ENCODE measurements around the gene B4GALT3. TPM values are rescaled to one million over a fixed set of nuclear protein-coding genes. Genes with fewer than 3 reads are reported as not detected.

B4GALT3 gene
- total RNA-seq, 2 experiments from 2014 or later = 45.7 to 49.0 TPM

- Mint-ChIP-seq H3K27ac (no peak overlapping the region), H3K27me3 (ENCODE audit: low read depth) (no peaks in the 10 kb centered on the region), H3K36me3 (ENCODE audit: low read depth) (peaks cover 34% of the 10 kb centered on the region), H3K4me3 (no peak overlapping the region), H3K4me1 (ENCODE audit: low read depth) (peaks cover 51% of the 10 kb centered on the region), H3K9me3 (no peaks in the 10 kb centered on the region)
- DNase-seq = peak; percentile 43
- intact Hi-C loops (cut with micrococcal nuclease) = loop anchor here (1.0 to 10.0 kb wide), 9 partner anchors 12 to 297 kb away; partner anchors contain the start of genes ARHGAP30, NDUFS2, PPOX and UFC1
- CTCF ChIA-PET = interaction anchor here (0.6 to 2.4 kb wide), 7 partner anchors 9 to 295 kb away, joined by 3 to 11 read pairs (median 4); partner anchors contain the start of gene PPOX
These were observed 45.5 kb downstream of the B4GALT3 start for GRCh38 chr1:161131523-161132409.

- Mint-ChIP-seq H3K4me1 (ENCODE audit: low read depth) (peaks cover 55% of the 10 kb centered on the region), H3K36me3 (ENCODE audit: low read depth) (peaks cover 43% of the 10 kb centered on the region), H3K27ac (peak overlapping the region; percentile 44), H3K27me3 (ENCODE audit: low read depth) (no peaks in the 10 kb centered on the region), H3K9me3 (no peaks in the 10 kb centered on the region), H3K4me3 (no peak overlapping the region)
- no peak for DNase-seq
- CTCF ChIA-PET = interaction anchor here (1.2 kb wide), 2 partner anchors 13 to 36 kb away, joined by 3 read pairs; partner anchors contain the start of gene PPOX
- intact Hi-C loops (cut with micrococcal nuclease) = loop anchor here (10.0 kb wide), 1 partner anchor 295 kb away; no protein-coding TSS in a partner anchor
These were observed 47.0 kb downstream of the B4GALT3 start for GRCh38 chr1:161130266-161130665.

DNA sequence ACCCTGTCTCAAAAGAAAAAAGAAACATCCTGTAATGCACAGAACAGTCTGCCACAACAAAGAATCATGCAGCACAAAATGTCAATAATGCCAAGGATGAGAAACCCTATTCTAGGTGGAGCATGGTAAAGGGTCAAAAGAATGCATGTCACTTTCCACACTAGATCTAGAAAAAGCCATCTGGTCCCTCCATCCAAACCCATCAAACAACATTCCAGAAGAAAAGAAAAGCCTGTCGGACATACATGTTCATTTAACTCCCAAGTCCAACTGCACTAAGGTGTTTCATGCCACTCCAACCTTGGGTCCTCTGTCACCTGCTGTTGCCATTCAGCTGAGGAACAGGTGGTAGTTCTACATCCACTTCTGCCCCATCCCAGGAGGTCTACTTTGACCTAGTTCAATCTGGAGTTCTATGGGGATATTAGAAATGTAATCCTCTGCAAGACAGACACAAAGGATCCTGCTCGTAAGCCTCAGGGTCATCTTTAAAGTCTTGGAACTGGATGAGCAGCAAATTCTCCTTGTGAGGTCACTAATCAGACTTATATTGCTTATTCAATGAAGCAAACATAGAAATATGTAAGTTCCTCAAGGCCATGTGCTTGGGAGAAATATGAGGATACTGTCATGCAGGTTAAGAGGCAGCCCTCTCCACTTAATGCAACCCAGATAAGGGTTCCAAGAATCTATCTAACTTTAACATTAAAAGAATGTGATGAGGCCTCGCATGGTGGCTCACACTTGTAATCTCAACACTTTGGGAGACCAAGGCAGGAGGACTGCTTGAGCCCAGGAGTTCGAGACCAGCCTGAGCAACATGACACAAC is 48.5 kb downstream of the B4GALT3 start:
- no peak for DNase-seq
- CTCF ChIA-PET = interaction anchor here (1.2 to 1.8 kb wide), 2 partner anchors 10 to 14 kb away, joined by 3 to 8 read pairs; no protein-coding TSS in a partner anchor
- H3K27me3 Mint-ChIP-seq (ENCODE audit: low read depth) = no peaks in the 10 kb centered on the region
- H3K4me3 Mint-ChIP-seq = no peak overlapping the region
- H3K9me3 Mint-ChIP-seq = no peaks in the 10 kb centered on the region
- intact Hi-C loops (cut with micrococcal nuclease) = no loop called here
- peaks cover 45% of the 10 kb centered on the region for H3K36me3 Mint-ChIP-seq (ENCODE audit: low read depth)
- peaks cover 55% of the 10 kb centered on the region for H3K4me1 Mint-ChIP-seq (ENCODE audit: low read depth)
- H3K27ac Mint-ChIP-seq = peak overlapping the region; percentile 69

GRCh38 chr1:161127649-161128048 is 49.7 kb downstream of the B4GALT3 start:
- H3K27me3 Mint-ChIP-seq (ENCODE audit: low read depth) = no peaks in the 10 kb centered on the region
- no peak overlapping the region for H3K4me3 Mint-ChIP-seq
- H3K9me3 Mint-ChIP-seq = no peaks in the 10 kb centered on the region
- CTCF ChIA-PET = interaction anchor here (1.8 kb wide), 1 partner anchor 11 kb away, joined by 8 read pairs; no protein-coding TSS in a partner anchor
- DNase-seq = no peak
- intact Hi-C loops (cut with micrococcal nuclease) = no loop called here
- H3K4me1 Mint-ChIP-seq (ENCODE audit: low read depth) = peaks cover 55% of the 10 kb centered on the region
- peaks cover 52% of the 10 kb centered on the region for H3K36me3 Mint-ChIP-seq (ENCODE audit: low read depth)
- no peak overlapping the region for H3K27ac Mint-ChIP-seq

GRCh38 chr1:161122967-161123366 is 54.3 kb downstream of the B4GALT3 start:
- CTCF ChIA-PET = no interaction called here
- intact Hi-C loops (cut with micrococcal nuclease) = no loop called here
- peaks cover 52% of the 10 kb centered on the region for H3K4me1 Mint-ChIP-seq (ENCODE audit: low read depth)
- no peak overlapping the region for H3K4me3 Mint-ChIP-seq
- peaks cover 52% of the 10 kb centered on the region for H3K36me3 Mint-ChIP-seq (ENCODE audit: low read depth)
- H3K9me3 Mint-ChIP-seq = no peaks in the 10 kb centered on the region
- no peaks in the 10 kb centered on the region for H3K27me3 Mint-ChIP-seq (ENCODE audit: low read depth)
- no peak for DNase-seq
- peak overlapping the region; percentile 38 for H3K27ac Mint-ChIP-seq

GRCh38 chr1:161121834-161122233 is 55.5 kb downstream of the B4GALT3 start:
- peaks cover 43% of the 10 kb centered on the region for H3K4me1 Mint-ChIP-seq (ENCODE audit: low read depth)
- H3K9me3 Mint-ChIP-seq = no peaks in the 10 kb centered on the region
- peak overlapping the region; percentile 88 for H3K27ac Mint-ChIP-seq
- H3K27me3 Mint-ChIP-seq (ENCODE audit: low read depth) = no peaks in the 10 kb centered on the region
- no peak overlapping the region for H3K4me3 Mint-ChIP-seq
- intact Hi-C loops (cut with micrococcal nuclease) = no loop called here
- peaks cover 47% of the 10 kb centered on the region for H3K36me3 Mint-ChIP-seq (ENCODE audit: low read depth)
- DNase-seq = no peak
- CTCF ChIA-PET = interaction anchor here (0.8 to 2.1 kb wide), 3 partner anchors 11 to 24 kb away, joined by 4 to 11 read pairs (median 5); partner anchors contain the start of gene DEDD

Small RNAs within 50 kb of the gene (microRNA-seq; reads per million reads assigned to microRNA genes)
- gene MIR5187 (ENCODE audit: borderline microRNAs expressed, borderline replicate concordance) = not detected

Other genes starting within 250 kb of the B4GALT3 start
- not detected for gene ITLN2, start 222.7 kb downstream of the B4GALT3 start, total RNA-seq
- 10 to 100 TPM; 26.0 to 26.9 TPM for gene F11R, start 156.4 kb downstream of the B4GALT3 start, total RNA-seq
- 10 to 100 TPM; 50.3 to 51.5 TPM for gene TSTD1, start 138.5 kb downstream of the B4GALT3 start, total RNA-seq
- 10 to 100 TPM; 43.7 to 44.2 TPM for gene USF1, start 131.5 kb downstream of the B4GALT3 start, total RNA-seq
- 100 to 1,000 TPM; 104 to 106 TPM for gene ARHGAP30, start 107.6 kb downstream of the B4GALT3 start, total RNA-seq
- gene NECTIN4, start 87.9 kb downstream of the B4GALT3 start, total RNA-seq = not detected
- gene KLHDC9, start 79.1 kb downstream of the B4GALT3 start, total RNA-seq = under 1 TPM; 0.33 to 0.57 TPM
- gene PFDN2, start 59.5 kb downstream of the B4GALT3 start, total RNA-seq = 100 to 1,000 TPM; 179 to 183 TPM
- gene NIT1, start 59.4 kb downstream of the B4GALT3 start, total RNA-seq = 10 to 100 TPM; 59.1 to 63.1 TPM
- gene DEDD, start 44.8 kb downstream of the B4GALT3 start, total RNA-seq = 10 to 100 TPM; 29.7 to 34.0 TPM
- 10 to 100 TPM; 89.4 to 94.9 TPM for gene UFC1, start 23.5 kb downstream of the B4GALT3 start, total RNA-seq
- gene USP21, start 18.0 kb downstream of the B4GALT3 start, total RNA-seq = 10 to 100 TPM; 35.7 to 36.1 TPM
- gene PPOX, start 11.1 kb downstream of the B4GALT3 start, total RNA-seq = 10 to 100 TPM; 24.9 to 26.0 TPM
- gene ADAMTS4, start 21.5 kb upstream of the B4GALT3 start, total RNA-seq = 10 to 100 TPM in 1 of 2 experiments, 1 to 10 TPM in 1; 6.5 to 10.6 TPM
- gene NDUFS2, start 24.9 kb upstream of the B4GALT3 start, total RNA-seq = 100 to 1,000 TPM; 126 to 130 TPM
- gene FCER1G, start 37.8 kb upstream of the B4GALT3 start, total RNA-seq = 1 to 10 TPM in 1 of 2 experiments, under 1 TPM in 1; 0.74 to 1.6 TPM
- not detected for gene APOA2, start 46.1 kb upstream of the B4GALT3 start, total RNA-seq
- gene TOMM40L, start 48.6 kb upstream of the B4GALT3 start, total RNA-seq = 10 to 100 TPM; 13.2 to 14.3 TPM
- gene NR1I3, start 60.7 kb upstream of the B4GALT3 start, total RNA-seq = not detected
- under 1 TPM; 0.24 to 0.37 TPM for gene PCP4L1, start 81.2 kb upstream of the B4GALT3 start, total RNA-seq
- gene MPZ, start 132.5 kb upstream of the B4GALT3 start, total RNA-seq = 1 to 10 TPM; 4.4 to 5.9 TPM
- gene SDHC, start 136.9 kb upstream of the B4GALT3 start, total RNA-seq = 100 to 1,000 TPM; 201 TPM
- gene CFAP126, start 190.4 kb upstream of the B4GALT3 start, total RNA-seq = not detected

All from activated naive CD4-positive, alpha-beta T cell treated with anti-CD3 and anti-CD28 coated beads for 36 hours (primary cell).